GM13977 (cell line): ENCODE measurements around the gene TMOD1.

Experiments used
- DNase-seq: peaks from one replicate; pipeline ENCODE4 v3.0.0; 2012; ENCODE audit warnings: low spot score
- CTCF ChIP-seq: IDR thresholded peaks from 2 replicates; pipeline ENCODE4 v1.5.1; 2012; ENCODE audit warnings: mild to moderate bottlenecking, control low read depth; ENCODE audit not compliant: insufficient read depth; ENCODE audit errors: extremely low read depth, missing control alignments
- in situ Hi-C: fragments of 300-500 bp; cut with MboI; formaldehyde crosslinking; loops from one replicate; pipeline ENCODE4 v1.12.0; 2022; ENCODE audit warnings: low sequenced_read_pairs, low pct_unique_long_range_greater_than_20kb, mixed read lengths, inconsistent platforms; ENCODE audit not compliant: unreplicated experiment

Gene TMOD1

GRCh38 chr9:97558701-97559101 lies 57.2 kb downstream of the TMOD1 start:
- TF ChIP-seq CTCF, result no peak
- in situ Hi-C loops, result no loop called here
- DNase-seq, result peak; percentile 44

GRCh38 chr9:97559111-97559514 lies 57.6 kb downstream of the TMOD1 start:
- in situ Hi-C loops, result no loop called here
- TF ChIP-seq CTCF, result no peak
- peak; percentile 81 for DNase-seq

GRCh38 chr9:97560154-97560553 lies 58.7 kb downstream of the TMOD1 start:
- in situ Hi-C loops, result no loop called here
- no peak for TF ChIP-seq CTCF
- no peak for DNase-seq

- in situ Hi-C loops, result no loop called here
- DNase-seq, result no peak
- no peak for TF ChIP-seq CTCF
These were observed 59.4 kb downstream of the TMOD1 start for GRCh38 chr9:97560851-97561250.

- no peak for TF ChIP-seq CTCF
- in situ Hi-C loops, result no loop called here
- DNase-seq, result no peak
These were observed 60.0 kb downstream of the TMOD1 start for GRCh38 chr9:97561501-97561900.

- in situ Hi-C loops, result no loop called here
- DNase-seq, result no peak
- no peak for TF ChIP-seq CTCF
These were observed 61.1 kb downstream of the TMOD1 start for GRCh38 chr9:97562542-97562941.
